A673 (cell line): ENCODE results near the gene KLHL11.

ENCODE experiments used
- CTCF ChIP-seq: fragments of 300-800, 200-600 bp; sonication (generic); conservative IDR thresholded peaks from 2 replicates; pipeline ENCODE4 v1.5.1; 2017; ENCODE audit warnings: low read depth, mild to moderate bottlenecking, antibody characterized with exemption, low read length, moderate library complexity, mixed read lengths
- EZH2 ChIP-seq: fragments of 200-600 bp; sonication (generic); IDR thresholded peaks from 2 replicates; pipeline ENCODE4 v1.6.1; 2017; ENCODE audit warnings: borderline replicate concordance, low read depth, mild to moderate bottlenecking, mixed read lengths, antibody characterized with exemption, low read length; ENCODE audit not compliant: poor library complexity, severe bottlenecking

- no peak for TF ChIP-seq CTCF
- no peak for TF ChIP-seq EZH2
These were observed 3.3 kb upstream of the KLHL11 start for GRCh38 chr17:41868568-41868967.
